DMS114 treated with DMSO at 0.1 percent for 48 hours (cell line): ENCODE results near the gene TENM4.

ENCODE experiments used
- DNase-seq: peaks from one replicate; lab custom pipeline; 2025; ENCODE audit not compliant: unreplicated experiment; lab: John Stamatoyannopoulos, UW

The TENM4 gene

DNA sequence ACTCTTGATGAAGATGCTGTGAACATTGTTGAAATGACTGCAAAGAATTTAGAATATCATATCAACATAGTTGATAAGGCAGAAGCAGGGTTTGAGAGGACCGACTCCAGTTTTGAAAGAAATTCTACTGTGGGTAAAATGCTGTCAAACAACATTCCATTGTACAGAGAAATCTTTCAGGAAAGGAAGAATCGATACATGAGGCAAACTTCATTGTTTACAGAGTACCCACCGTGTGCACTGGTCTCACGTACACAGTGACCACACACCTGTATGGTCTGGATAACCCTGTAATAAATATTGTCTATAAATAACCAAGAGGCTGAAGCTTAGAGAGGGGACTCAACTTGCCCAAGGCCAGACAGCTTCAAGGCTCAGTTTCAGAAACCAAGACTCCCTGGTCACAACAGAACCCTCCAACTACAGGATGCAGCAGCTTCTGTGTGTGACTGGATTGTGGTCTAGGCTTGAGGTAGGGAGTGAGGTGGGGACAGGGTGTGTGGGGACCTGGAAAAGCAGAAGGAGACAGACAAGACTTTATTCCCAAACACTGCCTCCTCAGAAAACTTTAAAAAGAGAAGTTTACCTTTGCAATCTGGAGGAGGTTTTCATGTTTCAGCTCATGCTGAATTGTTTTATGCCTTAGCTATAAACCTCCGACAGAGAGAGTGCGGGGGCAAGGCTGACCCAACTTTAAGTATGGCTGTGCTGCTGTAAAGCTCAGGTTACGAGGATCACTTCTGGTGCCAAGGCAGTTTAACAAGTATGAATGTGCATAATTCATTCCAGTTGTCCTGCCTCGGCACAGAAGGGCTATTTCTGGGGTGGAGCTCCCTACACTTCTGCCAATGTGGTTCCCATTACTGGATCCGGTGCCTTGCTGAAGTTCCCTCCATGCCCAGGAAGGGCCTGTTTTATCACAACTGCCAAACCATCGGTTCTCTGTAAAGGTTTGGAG is 493.6 kb downstream of the TENM4 start:
- no peak for DNase-seq

DNA sequence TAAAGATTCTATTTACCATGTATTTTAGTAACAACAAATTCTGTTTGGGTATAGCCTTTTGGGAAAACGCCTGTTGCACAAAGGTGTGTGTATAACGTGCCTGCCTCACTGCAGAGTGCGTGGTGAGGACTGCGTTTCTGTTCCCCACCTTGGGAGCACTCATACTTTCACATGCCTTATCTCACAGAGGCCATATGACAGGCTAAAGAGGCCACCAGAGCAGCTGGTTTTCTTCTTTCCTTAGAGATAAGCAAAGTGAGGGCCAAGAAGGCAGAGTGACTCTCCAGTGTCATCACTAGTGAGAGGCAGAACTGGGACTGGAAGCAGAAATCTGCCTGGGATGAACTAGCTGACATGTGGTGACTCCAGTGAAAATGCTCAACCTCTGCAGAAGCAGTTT is 497.0 kb downstream of the TENM4 start:
- no peak for DNase-seq

DNA sequence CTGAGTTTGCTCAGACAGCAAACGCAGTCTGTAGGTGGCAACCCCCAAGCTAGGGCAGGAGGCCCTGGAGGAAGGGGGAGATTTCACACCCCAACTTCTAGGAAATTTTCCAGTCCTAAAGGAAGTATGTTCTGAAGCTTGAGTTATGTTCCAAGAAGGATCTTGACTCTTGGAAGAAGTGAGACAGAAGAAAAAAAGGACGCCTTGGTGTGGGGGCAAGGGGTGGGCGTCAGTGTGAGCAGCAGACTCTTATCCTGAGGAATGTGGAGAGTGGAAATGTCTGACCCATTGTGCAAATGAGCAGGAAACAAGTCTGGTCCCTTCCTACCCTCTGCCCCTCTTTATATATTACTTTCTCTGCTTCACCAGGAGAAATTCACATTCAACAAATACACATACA is 497.7 kb downstream of the TENM4 start:
- DNase-seq: no peak

DNA sequence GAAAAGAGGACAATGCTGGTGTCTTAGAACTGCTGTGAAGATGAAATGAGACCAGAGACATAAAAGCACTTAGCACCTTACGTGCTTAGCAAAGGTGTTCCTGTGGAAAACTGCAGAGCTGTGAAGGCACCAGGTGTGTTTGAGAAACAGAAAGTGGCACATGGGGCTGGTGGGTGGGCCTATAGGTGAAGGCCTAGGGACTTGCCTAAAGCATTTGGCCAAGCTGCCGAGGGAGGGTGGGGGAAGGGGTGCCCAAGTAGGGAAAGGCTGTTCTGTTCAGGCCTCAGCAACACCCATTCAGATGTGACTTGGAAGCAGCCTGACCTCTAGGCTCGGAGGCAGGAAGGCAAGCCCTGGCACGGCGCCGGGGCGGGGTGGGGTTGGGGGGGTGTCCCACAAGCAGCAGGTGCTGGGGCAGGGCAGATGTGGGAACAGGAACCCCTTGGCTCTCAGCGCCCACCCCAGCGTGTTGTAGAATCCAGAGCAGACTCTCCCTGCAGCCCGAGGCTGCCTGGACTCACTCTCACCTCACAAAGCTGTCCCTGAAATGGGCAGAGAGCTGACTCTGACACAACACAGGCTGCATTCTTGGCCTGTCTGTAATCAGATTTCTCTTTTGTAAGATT is 499.5 kb downstream of the TENM4 start:
- no peak for DNase-seq

DNA sequence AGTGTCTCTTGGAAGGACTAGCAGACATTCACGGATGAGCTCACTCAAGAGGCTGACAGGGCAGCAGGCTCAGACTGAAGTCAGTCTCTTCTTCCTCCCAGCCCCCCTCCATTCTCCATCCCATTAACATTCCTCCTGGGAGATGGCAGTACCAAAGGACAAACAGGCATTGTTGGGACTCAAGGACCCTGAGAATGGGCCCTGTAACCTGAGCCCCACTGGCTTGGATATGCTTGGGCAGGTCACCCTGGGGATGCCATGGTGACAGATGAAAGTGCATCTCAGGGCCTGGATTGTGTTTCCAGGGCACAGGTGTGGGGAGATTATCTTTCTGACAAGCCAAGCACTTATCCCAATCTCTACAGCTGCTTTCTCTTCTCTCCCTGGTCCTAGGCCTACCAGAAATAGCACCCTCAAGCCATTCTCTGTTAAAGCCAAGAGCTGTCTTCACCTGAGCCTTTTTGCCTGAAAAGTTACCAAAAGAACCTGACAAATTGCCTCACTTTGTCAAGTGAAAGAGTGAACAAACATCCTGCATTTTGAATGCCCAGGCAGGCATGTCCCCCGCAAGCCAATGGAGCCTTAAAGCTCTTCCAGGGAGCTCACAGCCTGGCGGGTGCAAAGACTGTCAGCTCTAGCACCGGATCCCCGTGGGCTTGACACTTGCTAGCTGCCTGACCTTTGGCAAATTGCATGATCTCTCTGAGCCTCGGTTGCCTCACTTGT is 500.2 kb downstream of the TENM4 start:
- no peak for DNase-seq

DNA sequence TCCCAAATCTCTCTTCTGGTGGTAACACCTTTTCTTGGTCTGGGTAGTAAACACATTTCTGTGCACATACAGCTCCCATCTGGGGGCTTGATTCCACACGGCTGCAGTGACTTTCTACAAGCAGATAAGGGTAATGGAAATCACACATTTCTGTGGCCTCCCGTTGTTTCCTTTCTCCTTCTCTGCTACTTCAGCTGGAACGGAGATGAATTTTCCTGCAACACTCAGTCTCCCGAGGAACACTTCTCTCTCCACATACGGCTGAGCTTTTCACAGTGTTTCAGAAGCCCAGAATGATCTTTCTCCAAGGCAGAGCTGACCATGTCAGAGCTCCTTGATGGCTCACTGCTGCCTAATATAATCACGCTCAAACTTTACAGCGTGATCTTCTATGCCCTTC is 501.9 kb downstream of the TENM4 start:
- no peak for DNase-seq

DNA sequence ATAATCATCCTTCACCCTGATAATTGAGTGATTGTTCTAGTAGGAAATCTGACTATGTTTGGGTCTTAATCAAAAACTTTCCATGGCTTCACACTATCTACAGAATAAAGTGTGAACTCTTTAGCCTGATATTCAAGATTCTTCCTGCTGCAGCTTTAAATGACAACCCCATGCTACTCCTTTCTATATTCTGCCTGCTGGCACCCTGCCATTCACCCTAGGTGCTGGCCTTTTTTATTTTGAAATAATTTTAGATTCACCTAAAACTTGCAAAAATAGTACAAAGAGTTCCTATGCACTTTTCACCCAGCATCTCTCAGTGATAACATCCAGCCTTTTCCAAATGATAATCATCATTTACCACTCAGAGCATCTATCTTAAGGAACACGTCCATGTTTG is 502.8 kb downstream of the TENM4 start:
- no peak for DNase-seq

DNA sequence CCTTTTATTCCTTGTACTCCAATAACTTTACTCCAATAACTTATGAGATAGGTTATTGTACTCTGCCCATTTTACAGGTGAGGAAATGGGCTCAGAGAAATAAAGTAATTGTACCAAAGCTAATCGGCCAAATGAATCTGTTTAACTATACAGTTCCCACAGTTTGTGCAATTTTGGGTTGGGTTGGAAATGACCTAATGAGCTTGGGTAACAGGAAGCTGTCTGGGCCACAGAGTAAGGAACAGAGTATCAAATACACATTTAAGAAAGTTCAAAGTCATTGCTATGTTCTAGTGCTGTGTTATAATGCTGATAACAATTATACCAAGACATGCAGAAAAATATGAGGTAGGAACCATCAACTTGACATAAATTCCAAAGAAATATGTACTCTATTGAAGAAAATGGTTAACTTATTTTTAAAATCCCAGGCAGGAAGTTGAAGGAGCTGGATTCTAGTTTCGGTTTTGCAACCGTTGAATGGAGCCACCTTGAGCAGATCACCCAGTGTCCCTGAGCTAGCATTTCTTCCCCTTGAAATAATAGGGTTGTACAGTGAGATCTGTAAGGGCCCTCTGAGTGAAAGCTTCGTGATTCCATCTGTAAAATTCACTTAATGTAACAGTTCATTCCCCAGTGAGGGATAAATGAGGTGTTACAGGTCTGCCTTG is 505.3 kb downstream of the TENM4 start:
- DNase-seq: no peak

DNA sequence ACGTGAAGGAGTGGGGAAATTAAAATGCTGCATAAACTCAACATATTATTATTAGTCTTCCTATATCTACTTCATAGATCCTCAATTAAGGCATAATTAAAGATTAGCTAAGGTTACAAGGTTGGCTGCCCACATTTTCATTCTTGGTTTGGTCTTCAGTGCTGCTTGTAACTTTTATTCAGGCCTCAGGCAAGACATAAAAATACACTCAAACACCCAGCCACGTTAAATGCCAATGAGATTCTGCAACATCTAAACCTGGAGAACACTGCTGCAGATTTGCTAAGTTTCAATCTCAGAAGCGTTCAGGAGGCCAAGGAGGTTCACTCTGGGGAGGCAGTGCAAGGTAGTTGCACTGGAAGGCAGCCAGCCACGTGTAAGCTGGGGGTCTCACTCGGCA is 507.5 kb downstream of the TENM4 start:
- no peak for DNase-seq

DNA sequence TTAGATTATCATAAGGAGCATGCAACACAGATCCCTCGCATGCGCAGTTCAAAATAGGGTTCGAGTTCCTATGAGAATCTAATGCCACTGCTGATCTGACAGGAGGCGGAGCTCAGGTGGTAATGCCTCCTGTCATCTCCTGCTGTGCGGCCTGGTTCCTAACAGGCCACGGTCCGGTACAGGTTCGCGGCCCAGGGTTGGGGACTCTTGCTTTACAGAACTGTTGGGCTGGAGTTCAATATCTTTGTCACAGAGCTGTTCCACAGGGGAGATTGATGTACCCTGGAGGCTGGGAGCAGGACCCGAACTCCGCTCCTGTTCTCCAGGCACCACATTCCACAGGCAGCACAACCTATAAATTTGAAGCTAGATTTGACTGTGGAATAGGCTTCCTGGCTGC is 508.1 kb downstream of the TENM4 start:
- DNase-seq: no peak

DNA sequence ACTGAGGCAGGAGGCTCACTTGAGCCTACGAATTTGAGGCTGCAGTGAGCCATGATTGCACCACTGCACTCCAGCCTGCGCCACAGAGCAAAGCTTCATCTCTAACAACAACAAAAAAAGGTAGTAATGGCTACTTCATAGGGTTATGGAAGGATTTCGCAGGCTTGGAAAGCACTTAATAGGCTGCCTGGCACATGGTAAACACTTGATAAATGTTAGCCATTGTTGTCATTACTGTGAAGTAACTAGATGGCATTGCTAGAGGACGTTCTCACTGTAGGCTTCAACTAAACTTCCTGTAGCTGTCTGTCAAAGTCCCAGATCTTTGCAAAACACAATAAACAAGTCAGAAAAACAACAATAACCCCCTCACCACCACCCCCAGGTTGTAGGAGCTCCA is 508.9 kb downstream of the TENM4 start:
- DNase-seq: no peak

DNA sequence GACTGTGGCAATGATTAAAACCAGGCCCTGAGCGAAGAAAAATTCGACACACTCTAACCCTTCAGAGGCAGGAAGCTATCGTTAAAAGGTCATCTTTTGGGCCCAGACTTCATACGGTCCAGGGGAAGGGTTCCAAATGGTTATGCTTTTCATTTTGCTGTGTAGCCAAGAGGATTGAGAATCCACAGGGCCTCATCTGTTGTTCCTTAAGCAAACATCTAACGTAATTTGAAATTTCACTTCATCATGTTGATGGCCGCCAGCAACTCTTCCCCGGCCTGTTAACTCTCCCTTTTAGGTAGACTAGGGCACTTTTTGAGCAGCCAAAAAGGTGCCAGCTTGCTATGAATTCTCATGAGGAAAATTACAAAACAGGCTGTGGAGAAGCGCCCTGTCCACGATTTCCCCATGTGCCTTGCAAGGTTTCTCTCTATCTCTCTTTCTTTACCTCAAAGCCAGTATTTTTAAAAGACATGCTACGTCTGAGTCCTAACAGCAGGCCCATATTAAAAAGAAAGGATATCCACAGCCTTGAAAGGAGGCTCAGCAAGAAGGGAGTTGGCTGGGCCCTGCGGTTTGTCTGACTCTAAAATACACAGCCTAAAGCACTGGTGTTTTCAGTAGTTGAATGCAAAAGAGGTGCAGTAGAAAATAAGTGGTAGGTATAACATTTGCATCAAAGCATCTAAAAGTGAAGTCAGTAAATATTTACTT is 509.9 kb downstream of the TENM4 start:
- no peak for DNase-seq

DNA sequence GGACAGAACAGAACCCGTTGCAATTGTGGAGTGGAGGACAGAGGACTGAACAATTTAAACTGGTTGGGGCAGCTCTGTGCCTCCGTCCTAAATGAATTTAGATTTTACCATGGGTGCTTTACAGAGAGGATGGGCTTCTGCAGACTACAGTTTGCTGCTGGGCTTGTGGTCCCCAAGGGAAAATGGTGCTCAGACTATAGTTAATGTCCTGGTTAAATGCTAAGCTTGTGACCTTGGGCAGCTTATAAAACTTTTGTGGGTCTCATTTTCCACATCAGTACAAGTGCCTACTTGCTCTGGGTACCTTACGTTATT is 511.0 kb downstream of the TENM4 start:
- DNase-seq: no peak

DNA sequence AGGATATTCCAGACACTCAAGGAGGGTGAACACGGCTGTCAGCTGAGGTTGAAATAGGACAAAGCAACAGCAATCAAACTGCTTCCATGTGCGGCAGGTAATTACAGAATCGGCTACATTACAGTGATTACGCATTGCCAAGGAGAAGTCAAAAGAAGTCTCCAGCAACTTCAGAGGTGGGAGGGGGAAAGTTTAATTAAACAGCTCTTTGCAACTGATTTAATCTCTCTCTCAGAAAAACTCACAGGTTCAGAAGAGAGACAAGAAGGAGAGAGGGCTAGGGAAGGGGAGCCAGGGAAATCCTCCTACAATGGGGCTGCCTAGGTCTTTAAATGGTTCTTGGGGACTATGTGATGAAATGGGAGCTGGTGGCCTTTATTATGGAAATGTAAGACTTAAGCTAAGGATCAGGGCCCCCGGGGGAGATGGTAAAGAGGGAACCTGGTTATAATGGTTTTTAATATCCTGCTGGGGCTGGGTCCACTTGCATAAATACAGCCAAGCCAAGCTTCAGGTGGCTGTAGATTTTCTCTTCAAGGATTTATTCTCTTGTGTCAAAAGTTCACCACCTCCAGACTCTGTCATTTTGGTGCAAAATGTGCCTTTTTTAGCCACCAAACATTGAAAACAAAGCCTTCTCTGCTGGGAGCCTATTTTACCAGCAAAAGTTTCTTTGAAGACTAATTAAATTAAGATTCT is 511.5 kb downstream of the TENM4 start:
- DNase-seq: no peak

DNA sequence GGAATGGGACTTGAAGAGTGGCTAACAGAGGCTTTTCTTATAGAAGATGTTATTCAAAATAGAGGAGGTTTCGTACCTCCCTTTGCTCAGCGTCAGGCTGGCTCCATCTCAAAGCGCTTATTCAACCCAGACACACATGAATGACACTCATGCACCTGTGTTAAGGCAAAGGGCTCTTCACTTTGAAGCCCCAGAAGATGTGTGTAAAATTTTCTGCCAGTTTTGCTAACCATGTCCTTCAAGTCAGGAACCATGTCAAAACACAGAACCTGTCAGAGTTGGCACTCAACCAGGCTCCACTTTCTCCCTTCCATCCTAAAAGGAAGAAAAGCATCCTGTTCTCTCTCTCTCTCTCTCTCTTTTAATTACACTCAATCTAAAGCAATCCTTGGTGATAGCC is 513.3 kb downstream of the TENM4 start:
- DNase-seq: no peak

DNA sequence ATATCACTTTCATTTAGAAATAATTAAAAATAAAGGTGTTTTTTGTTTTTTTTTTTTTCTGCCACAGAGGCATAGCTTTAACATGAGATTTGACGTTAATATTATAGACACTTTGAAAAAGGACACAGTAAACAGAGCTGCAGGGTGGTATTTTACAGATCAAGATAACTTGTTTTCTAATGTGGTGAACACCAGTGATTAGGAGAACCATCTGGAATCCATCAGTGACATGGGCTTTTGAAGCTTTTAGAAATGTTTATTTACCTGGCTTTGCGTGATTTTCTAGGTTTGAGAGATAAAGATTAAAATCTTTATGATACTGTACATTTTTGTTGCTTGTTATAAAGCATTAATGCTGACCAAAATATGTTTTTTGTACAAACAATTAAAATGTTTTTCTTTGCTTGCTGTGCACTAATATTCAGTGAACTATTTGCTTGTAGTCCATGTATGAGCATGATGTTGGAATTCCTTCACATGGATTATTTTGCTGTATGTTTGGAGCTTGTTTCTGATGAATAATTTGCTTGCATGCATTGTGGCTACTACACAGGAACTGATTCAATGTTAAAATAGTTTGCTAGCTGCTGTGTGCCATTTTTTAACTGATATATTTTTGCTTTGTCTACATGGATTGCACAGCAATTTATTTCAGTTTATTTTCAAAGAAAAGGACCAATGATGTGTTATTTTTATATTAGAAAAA is 514.0 kb downstream of the TENM4 start:
- DNase-seq: no peak

DNA sequence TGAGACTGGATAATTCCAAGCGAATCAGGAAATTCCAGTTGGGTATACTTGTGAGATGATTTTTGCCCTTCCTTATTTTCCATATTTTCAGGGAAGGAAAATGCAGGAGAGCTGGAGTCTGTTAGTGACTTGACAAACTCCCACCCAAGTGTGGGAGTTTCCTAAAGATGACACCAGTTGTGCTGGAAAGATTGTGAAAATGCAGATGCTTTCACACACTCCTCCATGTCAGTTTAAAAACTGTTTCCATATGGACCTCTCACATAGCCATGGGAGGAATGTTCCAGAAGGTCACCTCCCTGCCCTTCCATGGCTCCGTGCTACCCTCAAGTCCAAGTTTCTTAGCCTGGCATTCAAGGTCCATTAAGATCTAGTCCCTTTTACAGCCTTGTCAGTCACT is 515.4 kb downstream of the TENM4 start:
- no peak for DNase-seq

DNA sequence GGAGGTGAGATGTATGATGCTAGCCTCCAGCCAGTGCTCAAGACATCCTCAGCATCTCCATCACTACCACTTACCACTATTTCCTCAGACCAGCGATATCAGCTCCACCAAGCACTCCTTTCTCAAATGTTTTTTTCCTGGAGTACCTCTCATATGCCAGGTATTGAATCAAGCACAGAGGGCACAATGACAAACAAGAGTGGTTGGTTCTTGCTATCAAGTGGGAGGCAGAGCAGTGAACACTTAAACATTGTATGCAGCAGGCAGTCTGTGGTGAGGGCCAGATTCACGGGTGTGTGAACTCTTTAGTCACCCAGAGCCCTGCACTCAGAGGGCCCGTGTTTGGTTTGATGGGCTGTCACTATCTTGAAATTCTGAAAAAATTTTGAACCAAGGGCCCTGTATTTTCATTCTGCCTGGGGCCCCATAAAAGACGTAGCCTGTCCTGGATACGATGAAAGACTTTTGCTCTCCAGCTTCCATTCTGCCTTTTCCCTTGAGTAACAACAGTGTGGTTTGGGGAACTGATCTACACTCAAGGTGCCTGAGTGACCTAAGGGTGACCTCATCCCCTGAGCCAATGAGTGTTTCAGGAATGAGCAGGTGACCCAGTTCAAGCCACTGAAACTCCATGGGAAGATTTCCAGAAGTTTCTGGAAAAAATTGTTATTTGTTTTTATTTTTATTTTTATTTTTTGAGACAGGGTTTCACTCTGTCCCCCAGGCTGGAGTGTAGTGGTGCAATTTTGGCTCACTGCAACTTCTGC is 517.8 kb downstream of the TENM4 start:
- no peak for DNase-seq

DNA sequence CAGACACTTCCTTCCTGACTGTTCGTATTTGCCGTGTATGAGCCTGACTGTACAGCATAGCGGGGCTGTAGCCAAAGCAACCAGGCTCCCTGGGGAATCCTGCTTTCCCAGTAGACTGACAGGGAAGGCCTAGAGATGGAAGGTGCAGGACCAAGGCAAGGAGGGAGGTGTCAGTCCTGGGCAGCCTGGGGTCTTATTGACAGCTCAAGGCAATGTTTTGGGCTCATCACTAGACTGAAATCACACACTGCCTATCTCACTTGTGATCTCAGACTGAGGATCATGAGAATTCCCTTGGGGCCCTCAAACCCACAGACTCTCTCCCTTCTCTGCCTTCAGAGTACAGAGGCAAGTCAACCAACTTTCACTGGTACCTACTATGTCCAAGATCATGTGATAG is 519.3 kb downstream of the TENM4 start:
- no peak for DNase-seq
